Activated naive CD4-positive, alpha-beta T cell treated with anti-CD3 and anti-CD28 coated beads, Interleukin-2, amount 50 U/mL, for 72 hours (primary cell): Measurements from ENCODE around the gene COPZ1. TPM values are rescaled to one million over a fixed set of nuclear protein-coding genes. Genes with fewer than 3 reads are reported as not detected.
A peak's percentile ranks its signal among the peaks of the same experiment; 100 is the strongest.
"Not testable (repeated sequence)": the region's sequence is repeated elsewhere in the genome, so short reads cannot be mapped to it uniquely, and the experiment has no call there.

ENCODE experiments used
- ATAC-seq, 2 donors: fragments of 150-1000 bp; cut with Tn5 transposase; 2 replicates each; pipeline ENCODE4 v1.10.0; 2021; ENCODE audit warnings: mild to moderate bottlenecking in 2 of 2, moderate library complexity in 2 of 2
- DNase-seq, 2 donors: peaks; one replicate each; pipeline ENCODE4 v3.0.0; 2021 to 2022; ENCODE audit warnings: low spot score in 2 of 2
- H3K27ac Mint-ChIP-seq, 2 donors: one replicate each; pipeline ENCODE4 v1.8.0; 2022; ENCODE audit warnings: mild to moderate bottlenecking in 2 of 2, mixed read lengths in 2 of 2
- H3K36me3 Mint-ChIP-seq, 2 donors: one replicate each; pipeline ENCODE4 v1.8.0; 2022; ENCODE audit warnings: mixed read lengths in 2 of 2
- H3K9me3 Mint-ChIP-seq, 2 donors: one replicate each; pipeline ENCODE4 v1.8.0; 2022; ENCODE audit warnings: mixed read lengths in 2 of 2
- total RNA-seq, 2 donors: library from RNA; stranded (reverse); gene quantifications; one replicate each; pipeline ENCODE4 v1.2.3, GENCODE V29; 2022

COPZ1 gene
- total RNA-seq, 2 donors from 2014 or later = 99.1 to 101 TPM

DNA sequence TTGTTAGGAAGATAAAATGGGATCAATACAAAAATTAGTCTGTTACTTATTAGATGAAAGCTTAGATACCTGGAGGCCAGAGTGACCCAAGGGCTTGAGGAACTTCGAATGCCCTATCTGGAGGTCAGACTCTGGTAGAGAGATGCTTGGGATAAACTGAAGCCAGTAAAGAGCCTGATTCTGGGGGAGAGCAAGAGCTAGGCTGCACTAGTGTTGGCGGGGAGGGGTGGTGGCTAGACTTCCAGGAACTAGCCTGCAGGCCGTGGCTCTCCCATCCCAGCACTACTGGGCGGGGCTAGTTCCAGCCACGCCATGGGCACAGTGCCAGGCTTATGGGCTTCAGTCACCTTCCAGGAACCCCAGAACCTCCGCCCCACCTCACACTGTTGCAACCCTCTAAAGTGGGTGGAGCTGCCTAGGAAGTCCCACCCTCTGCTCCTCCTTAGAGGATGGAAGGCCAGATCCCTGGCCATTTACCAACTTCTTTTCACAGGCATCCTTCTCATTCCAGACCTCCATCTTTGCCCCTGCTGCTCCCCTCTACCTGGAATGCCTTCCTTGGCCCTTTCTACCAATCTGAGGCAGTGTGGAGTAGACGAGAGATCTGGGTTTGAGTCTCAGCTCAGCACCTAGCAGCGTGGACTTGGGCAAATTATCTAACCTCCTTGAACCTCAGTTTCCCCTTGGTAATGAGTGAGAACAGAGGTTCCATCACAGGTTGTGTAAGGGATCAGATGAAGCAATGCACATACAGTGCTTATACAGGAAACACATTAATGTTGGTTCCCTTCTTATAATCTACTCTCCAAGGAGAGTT is 17.8 kb upstream of the COPZ1 start:
- ATAC-seq (peak; percentile 29 to 59), DNase-seq (no peak)
- H3K9me3 Mint-ChIP-seq = no peaks in the 10 kb centered on the region
- H3K36me3 Mint-ChIP-seq = no peaks in the 10 kb centered on the region
- H3K27ac Mint-ChIP-seq = no peak overlapping the region

DNA sequence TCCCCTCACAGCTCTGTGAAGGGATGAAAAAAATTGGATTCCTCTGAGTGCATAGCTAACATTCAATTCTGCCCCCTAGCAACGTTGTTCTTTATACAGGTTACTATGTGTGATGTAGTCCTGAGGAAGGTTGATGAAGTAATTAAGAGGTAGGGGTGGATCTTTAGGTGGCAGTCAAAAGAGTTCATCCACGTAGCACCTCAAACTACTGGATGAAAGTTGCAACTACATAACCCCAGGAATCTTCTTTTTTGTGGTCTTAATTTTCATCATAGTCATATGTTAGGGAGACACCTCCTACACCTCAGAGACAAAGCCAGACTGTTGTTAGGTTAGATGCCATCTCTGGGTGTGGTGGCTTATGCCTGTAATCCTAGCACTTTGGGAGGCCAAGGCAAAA is 13.9 kb upstream of the COPZ1 start:
- ATAC-seq = no peak
- no peaks in the 10 kb centered on the region for H3K9me3 Mint-ChIP-seq
- DNase-seq = no peak
- H3K27ac Mint-ChIP-seq = no peak overlapping the region
- no peaks in the 10 kb centered on the region for H3K36me3 Mint-ChIP-seq

DNA sequence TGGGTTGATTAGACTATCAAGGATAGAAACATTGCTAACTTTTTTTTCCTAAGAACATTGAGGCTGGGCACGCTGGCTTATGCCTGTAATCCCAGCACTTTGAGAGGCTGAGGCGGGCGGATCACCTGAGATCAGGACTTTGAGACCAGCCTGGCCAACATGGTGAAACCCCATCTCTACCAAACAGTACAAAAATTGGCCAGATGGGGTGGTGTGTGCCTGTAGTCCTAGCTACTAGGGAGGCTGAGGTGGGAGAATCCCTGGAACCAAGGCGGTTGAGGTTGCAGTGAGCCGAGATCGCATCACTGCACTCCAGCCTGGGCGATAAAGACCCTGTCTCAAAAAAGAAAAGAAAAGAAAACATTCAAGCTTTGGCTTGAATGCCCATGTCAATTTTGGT is 12.6 kb upstream of the COPZ1 start:
- H3K9me3 Mint-ChIP-seq, ATAC-seq, H3K36me3 Mint-ChIP-seq, DNase-seq, H3K27ac Mint-ChIP-seq: not testable (repeated sequence)

DNA sequence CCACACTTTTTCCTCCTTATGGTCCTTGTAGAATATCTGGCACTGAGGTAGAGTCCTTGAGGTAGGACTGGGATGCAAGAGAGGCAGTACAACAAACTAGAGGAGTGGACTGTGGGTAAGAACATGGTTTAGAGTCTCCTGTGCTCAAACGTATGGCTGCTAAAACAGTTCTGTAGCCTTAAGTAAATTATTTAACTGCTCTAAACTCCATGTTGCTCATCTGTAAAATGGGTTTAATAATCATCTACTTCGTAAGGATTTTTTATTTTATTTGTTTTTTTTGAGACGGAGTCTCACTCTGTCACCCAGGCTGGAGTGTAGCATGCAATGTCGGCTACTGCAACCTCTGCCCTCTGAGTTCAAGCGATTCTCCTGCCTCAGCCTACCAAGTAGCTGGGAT is 3.6 kb upstream of the COPZ1 start:
- Mint-ChIP-seq H3K9me3 (no peaks in the 10 kb centered on the region), H3K36me3 (peaks cover 6 to 8% of the 10 kb centered on the region in 2 donors), H3K27ac (no peak overlapping the region)
- ATAC-seq (no peak), DNase-seq (no peak)

DNA sequence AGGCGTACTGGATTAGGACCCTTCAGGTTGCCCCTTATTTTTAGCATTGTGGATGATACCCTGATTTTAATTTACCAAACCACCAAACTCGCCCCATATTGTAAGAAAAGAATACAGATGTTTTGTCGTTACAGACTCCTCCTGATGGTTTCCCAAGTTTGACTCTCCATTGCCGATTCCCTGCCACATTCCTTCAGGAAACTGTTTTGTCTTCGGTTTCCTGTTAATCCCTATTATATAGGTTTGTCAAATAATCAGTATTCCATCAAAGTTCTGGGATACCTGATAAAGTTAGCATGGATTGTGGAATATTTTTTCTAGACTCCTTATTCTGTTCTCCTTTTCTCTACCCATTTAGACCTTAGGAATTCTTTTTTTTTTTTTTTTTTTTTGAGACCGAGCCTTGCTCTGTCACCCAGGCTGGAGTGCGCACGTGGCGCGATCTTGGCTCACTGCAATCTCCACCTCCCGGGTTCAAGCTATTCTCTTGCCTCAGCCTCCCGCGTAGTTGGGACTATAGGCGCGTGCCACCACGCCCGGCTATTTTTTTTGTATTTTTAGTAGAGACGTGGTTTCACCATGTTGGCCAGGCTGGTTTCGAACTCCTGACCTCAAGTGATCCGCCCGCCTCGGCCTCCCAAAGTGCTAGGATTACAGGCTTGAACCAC is 645 bp downstream of the COPZ1 start:
- Mint-ChIP-seq H3K27ac (peak overlapping the region; percentile 91 to 92), H3K36me3 (peaks cover 6 to 12% of the 10 kb centered on the region in 2 donors)
- not testable (repeated sequence) for DNase-seq, H3K9me3 Mint-ChIP-seq, ATAC-seq

DNA sequence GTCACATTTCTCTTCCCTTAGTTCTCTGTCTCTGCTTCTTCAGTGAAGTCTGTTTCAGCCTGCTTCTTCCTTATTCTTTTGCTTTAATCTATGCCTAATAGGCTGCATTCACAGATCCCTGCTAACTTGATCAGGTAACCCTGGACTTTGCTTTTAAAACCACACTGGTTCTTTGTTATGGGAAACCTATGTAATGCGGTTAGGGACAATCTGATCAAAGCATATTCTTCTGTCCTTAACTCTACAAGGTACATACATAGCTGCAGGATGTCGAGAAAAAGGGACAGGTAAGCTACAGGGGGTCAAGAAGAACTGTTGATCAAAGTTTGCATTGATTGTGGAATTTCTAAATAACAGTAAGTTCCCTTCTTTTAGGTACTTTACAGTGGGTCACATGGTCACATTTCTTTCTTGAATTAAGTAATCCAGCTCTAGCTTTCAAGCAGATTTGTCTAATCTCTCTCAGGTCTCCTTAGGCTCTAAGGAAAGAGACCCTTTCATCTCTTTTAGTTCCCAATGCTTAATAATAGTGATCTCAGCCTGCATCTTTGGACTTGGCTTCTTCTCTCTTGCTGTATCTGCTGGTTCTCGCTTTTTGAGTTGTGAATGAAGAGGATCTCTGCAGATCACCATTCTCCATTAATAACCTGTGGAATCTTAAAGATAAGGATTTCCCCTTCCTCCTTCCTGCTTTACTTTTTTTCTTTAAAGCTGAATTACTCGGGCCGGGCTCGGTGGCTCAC is 3.8 kb downstream of the COPZ1 start:
- no peak for ATAC-seq
- Mint-ChIP-seq H3K27ac (peak overlapping the region; percentile 50 to 76), H3K36me3 (peaks cover 6 to 12% of the 10 kb centered on the region in 2 donors), H3K9me3 (no peaks in the 10 kb centered on the region)
- no peak for DNase-seq

DNA sequence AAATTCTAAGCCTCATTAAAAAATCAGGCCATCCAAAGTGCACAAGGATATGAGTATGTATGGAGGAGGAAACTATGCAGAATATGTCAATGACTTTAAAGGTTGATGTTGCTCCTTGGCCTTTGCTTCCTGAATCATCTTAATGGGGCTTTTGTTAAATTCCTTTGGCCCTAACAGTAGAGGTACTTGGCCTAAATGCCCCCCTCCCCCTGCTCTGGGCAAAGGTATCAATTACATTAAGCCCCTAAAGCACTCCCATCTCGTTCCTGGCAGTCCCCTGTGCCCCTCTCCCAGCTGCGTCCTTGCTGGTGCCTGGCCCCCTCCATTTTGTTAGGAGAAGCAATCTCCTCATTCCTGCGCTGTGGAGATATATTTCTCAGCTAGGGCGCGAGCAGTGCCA is 4.8 kb downstream of the COPZ1 start:
- H3K36me3 Mint-ChIP-seq = peaks cover 6 to 12% of the 10 kb centered on the region in 2 donors

DNA sequence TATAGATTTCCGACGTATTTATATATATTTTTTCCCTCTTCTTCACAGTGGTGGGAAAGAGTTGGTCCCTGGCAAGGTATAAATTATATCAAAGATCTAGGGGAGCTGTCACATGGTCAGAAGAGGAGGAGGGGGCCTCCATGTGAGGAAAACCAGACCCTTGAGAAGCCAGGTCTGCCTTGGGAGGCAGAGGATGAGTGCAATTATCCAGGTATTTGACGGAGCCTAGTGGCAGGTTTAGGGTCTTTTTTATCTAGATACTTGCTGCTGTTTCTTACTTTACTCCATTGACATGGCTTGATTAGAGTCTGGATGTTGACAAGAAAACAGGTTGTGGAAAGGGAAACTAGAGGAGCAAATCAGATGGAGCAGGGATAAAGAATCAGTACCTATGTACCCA is 5.5 kb downstream of the COPZ1 start:
- peaks cover 0 to 6% of the 10 kb centered on the region in 2 donors for H3K36me3 Mint-ChIP-seq
- peak overlapping the region in 1 of 2 donors; percentile 70 for H3K27ac Mint-ChIP-seq
- H3K9me3 Mint-ChIP-seq = no peaks in the 10 kb centered on the region
- no peak for ATAC-seq
- no peak for DNase-seq

More for the DNA sequence above, 4.8 kb downstream of the COPZ1 start:
- Mint-ChIP-seq H3K9me3 (no peaks in the 10 kb centered on the region), H3K27ac (peak overlapping the region; percentile 55 to 70)
- no peak for DNase-seq
- ATAC-seq = no peak

DNA sequence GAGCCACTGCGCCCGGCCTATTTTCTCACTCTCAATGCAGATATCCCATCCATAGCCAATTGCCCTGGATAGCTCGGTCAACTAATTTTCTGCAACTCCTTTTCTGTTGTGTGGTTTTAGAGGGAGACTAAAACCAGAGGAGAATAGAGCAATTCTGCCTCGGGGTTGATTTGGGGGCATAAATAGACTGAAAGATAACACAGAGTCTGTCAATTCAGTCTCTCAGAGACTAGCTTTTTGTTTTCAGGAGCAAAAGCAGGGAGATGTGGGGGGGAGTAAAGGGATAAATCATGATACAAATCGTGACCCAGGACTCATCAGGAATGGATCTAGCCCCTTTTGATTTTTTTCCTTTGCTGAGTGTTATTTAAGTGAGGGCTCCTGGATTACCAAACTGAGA is 6.5 kb downstream of the COPZ1 start:
- Mint-ChIP-seq H3K9me3 (no peaks in the 10 kb centered on the region), H3K36me3 (peaks cover 0 to 4% of the 10 kb centered on the region in 2 donors), H3K27ac (no peak overlapping the region)
- ATAC-seq = no peak
- DNase-seq = no peak

DNA sequence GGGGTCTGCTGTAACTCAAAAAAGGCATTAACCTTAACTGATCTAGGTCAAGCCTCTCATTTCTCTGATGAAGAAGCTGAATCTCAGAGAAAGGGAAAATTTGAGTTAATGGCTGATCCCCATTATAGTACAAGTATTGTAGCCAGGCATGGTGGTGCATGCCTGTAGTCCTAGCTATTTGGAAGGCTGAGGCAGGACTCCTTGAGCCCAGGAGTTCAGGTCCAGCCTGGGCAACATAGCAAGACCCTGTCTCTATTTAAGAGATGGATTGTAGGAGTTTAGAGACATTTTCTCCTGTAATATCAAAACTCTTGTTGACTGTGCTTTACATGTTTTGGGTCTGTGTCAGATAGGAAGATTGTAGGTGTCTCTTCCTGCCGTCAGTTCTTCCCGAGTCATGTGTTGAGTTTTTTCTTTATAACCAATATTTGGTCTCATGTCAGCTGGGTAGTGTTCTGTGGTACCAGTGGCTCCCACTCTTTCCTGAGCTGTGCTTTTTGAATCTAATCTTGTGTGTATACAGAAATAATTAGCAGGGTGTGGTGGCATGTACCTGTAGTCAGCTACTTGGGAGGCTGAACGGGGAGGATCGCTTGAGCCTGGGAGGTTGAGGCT is 8.6 kb downstream of the COPZ1 start:
- Mint-ChIP-seq H3K27ac (peak overlapping the region in 1 of 2 donors; percentile 7), H3K36me3 (peaks cover 0 to 4% of the 10 kb centered on the region in 2 donors), H3K9me3 (no peaks in the 10 kb centered on the region)
- ATAC-seq (peak in 1 of 2 donors; percentile 72), DNase-seq (no peak)

DNA sequence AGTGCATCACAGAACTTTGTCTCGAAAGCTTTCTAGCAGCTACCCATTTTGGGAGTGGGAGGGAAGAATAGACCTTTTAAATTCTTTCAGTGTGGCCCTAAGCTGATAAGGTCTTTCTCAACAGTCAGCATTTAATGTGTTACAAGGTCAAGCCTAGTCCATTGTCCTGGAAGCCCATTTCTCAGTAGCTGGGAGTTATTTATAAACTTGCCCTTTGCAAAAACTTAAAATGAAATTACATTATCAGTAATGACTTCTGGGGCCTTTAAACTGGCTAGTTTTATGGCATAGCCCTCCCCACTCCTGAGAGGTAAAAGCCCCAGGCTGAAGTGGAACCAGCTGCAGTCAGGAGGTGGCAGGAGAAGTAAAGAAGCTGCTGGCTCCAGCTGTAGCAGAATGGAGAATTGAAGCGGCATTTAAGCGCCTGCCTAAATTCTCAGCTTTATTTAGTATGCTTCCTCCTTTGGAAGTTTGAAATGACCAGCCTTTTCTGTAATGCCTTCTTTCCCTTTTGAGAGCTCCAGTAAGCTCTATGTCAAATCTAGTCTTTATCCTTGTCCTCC is 12.4 kb downstream of the COPZ1 start:
- DNase-seq (no peak), ATAC-seq (no peak)
- Mint-ChIP-seq H3K9me3 (no peaks in the 10 kb centered on the region), H3K36me3 (peaks cover 0 to 2% of the 10 kb centered on the region in 2 donors), H3K27ac (peak overlapping the region in 1 of 2 donors; percentile 4)

DNA sequence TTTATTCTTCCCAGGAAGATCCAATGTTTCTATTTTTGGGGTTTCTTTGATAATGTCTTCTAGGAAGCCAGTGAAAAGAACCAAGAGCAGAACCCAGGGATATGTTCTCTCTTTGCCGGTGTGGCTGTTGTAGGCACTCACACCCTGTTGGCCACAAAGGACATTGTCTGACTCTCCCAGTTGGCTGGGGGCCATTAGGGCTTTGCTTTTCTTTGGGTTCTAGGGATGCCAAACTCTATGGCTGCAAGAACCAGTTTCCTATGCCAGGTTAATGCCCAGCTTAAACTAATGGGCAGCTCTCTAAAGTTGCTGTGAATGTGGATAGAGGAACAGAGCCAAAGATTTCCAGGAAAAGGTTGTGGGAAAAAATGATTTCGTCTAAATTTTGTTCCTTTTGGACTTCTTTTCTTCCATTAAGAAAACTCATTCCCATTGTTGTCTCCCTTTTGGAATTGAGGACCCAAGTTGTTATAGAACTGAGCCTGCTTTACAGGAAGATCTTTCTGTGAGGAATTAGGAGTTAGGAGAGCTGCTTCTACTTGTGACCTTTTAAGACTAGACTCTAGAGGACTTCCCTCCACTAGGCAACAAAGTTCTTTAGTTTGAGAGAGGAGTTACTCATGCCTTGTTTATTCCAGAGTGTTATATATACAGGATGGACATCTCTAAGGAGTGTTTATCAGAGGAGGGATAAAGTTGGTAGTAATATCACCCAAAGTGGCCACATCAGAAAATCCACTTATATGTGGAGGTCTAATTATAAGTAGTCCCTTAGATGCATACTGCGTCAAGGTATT is 13.1 kb downstream of the COPZ1 start:
- H3K27ac Mint-ChIP-seq = peak overlapping the region in 1 of 2 donors; percentile 4

DNA sequence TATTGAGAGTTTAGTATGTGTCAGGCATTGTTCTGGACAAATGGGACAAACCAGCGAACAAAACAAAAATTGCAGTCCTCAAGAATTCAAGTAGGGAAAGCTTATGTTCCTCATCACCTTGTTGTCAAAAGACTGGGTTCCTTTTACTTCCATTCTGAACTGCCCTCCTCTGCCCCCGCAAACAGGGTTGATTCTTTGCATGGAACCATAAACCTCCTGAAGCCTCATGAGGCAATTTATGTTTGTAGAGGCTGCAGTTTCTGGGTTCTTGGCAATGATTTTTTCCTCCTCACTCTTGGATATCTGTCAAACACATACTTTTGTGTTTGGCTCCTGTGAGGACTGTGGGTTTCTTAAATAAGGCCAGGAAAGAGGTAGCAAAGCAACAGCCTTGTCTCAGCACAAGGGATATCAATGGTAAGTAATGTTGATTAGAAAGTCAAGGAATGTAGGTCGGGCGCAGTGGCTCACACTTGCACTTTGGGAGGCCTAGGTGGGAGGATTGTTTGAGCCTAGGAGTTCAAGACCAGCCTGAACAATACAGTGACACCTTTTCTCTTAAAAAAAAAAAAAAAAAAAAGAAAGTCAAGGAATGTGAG is 13.9 kb downstream of the COPZ1 start:
- DNase-seq (no peak), ATAC-seq (no peak)
- peak overlapping the region in 1 of 2 donors; percentile 18 for H3K27ac Mint-ChIP-seq
- no peaks in the 10 kb centered on the region for H3K9me3 Mint-ChIP-seq
- peaks cover 6 to 14% of the 10 kb centered on the region in 2 donors for H3K36me3 Mint-ChIP-seq

More for the DNA sequence above, 13.1 kb downstream of the COPZ1 start:
- no peak for ATAC-seq
- no peak for DNase-seq
- Mint-ChIP-seq H3K36me3 (peaks cover under 1 to 8% of the 10 kb centered on the region in 2 donors), H3K9me3 (no peaks in the 10 kb centered on the region)

DNA sequence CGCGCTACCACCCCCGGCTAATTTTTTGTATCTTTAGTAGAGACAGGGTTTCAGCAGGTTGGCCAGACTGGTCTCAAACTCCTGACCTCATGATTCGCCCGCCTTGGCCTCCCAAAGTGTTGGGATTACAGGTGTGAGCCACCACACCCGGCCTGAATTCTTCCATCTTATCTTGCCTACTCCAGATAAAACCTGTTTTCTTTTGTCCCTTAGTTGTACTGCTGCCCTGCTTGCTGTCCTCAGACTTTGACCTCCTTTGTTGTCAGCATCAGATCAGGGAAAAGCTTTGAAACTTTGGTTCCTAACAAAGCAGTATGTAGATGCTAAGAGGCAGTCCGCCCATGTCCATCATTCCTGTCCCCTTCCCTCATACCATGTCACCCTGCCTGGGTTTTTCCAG is 15.9 kb downstream of the COPZ1 start:
- DNase-seq (no peak), ATAC-seq (no peak)
- no peaks in the 10 kb centered on the region for H3K9me3 Mint-ChIP-seq
- H3K36me3 Mint-ChIP-seq = peaks cover 6 to 20% of the 10 kb centered on the region in 2 donors
- H3K27ac Mint-ChIP-seq = peak overlapping the region in 1 of 2 donors; percentile 70
